ENCODE data around the gene C4BPA. TPM values are rescaled to one million over a fixed set of nuclear protein-coding genes. Genes with fewer than 3 reads are reported as not detected.

C4BPA gene
- total RNA-seq, 1 experiment from 2014 or later: 10.6 TPM

GRCh38 chr1:207151920-207152319 is 47.9 kb downstream of the C4BPA start:
- no peak overlapping the region for H3K4me3 ChIP-seq (ENCODE audit: low read depth, low read length)
- H3K4me1 Mint-ChIP-seq (ENCODE audit: low read depth, unreplicated experiment): no peaks in the 10 kb centered on the region
- no peak for TF ChIP-seq CTCF (IDR thresholded peaks at IDR 0.05; ENCODE audit: insufficient read depth in 1 of 2, low read depth in 1 of 2, low read length in 1 of 2, severe bottlenecking in 1 of 2, unreplicated experiment in 1 of 2)
- H3K4me1 ChIP-seq: no peaks in the 10 kb centered on the region
- H3K9me3 Mint-ChIP-seq (ENCODE audit: unreplicated experiment): no peaks in the 10 kb centered on the region
- no peaks in the 10 kb centered on the region for H3K36me3 Mint-ChIP-seq (ENCODE audit: insufficient read depth, unreplicated experiment)
- no peak overlapping the region for H3K27ac Mint-ChIP-seq (ENCODE audit: unreplicated experiment)
- H3K27me3 Mint-ChIP-seq (ENCODE audit: insufficient read depth, unreplicated experiment): no peaks in the 10 kb centered on the region
- ChIA-PET CTCF (no interaction called here), POLR2A (no interaction called here)
- no peak for DNase-seq
- no peaks in the 10 kb centered on the region for H3K27me3 ChIP-seq (replicated peaks; ENCODE audit: control insufficient read depth, insufficient read depth, low read length)
- intact Hi-C loops (cut with micrococcal nuclease; ENCODE audit: unreplicated experiment): no loop called here
- BruUV-seq (replicated peaks): no TSS peak
- no peaks in the 10 kb centered on the region for H3K36me3 ChIP-seq (ENCODE audit: control insufficient read depth, insufficient read depth, low read length)
- H3K9me3 ChIP-seq: peaks cover 3% of the 10 kb centered on the region; the same call in 1 of the 2 replicates
- H3K4me3 Mint-ChIP-seq (ENCODE audit: unreplicated experiment): no peak overlapping the region

GRCh38 chr1:207152792-207153468 is 48.9 kb downstream of the C4BPA start:
- Histone ChIP-seq H3K9me3 (peaks cover 3% of the 10 kb centered on the region; the same call in 1 of the 2 replicates), H3K4me1 (no peaks in the 10 kb centered on the region), H3K4me3 (ENCODE audit: low read depth, low read length) (no peak overlapping the region), H3K27me3 (replicated peaks; ENCODE audit: control insufficient read depth, insufficient read depth, low read length) (no peaks in the 10 kb centered on the region), H3K36me3 (ENCODE audit: control insufficient read depth, insufficient read depth, low read length) (no peaks in the 10 kb centered on the region)
- Mint-ChIP-seq H3K36me3 (ENCODE audit: insufficient read depth, unreplicated experiment) (no peaks in the 10 kb centered on the region), H3K4me1 (ENCODE audit: low read depth, unreplicated experiment) (no peaks in the 10 kb centered on the region), H3K4me3 (ENCODE audit: unreplicated experiment) (no peak overlapping the region), H3K9me3 (ENCODE audit: unreplicated experiment) (no peaks in the 10 kb centered on the region), H3K27me3 (ENCODE audit: insufficient read depth, unreplicated experiment) (no peaks in the 10 kb centered on the region), H3K27ac (ENCODE audit: unreplicated experiment) (no peak overlapping the region)
- ChIA-PET POLR2A (no interaction called here), CTCF (no interaction called here)
- no TSS peak for BruUV-seq (replicated peaks)
- intact Hi-C loops (cut with micrococcal nuclease; ENCODE audit: unreplicated experiment): no loop called here
- DNase-seq: no peak
- TF ChIP-seq CTCF (IDR thresholded peaks at IDR 0.05; ENCODE audit: insufficient read depth in 1 of 2, low read depth in 1 of 2, low read length in 1 of 2, severe bottlenecking in 1 of 2, unreplicated experiment in 1 of 2): no peak

GRCh38 chr1:207155028-207155427 is 51.0 kb downstream of the C4BPA start:
- ChIA-PET CTCF (no interaction called here), POLR2A (no interaction called here)
- Mint-ChIP-seq H3K36me3 (ENCODE audit: insufficient read depth, unreplicated experiment) (no peaks in the 10 kb centered on the region), H3K9me3 (ENCODE audit: unreplicated experiment) (no peaks in the 10 kb centered on the region), H3K27ac (ENCODE audit: unreplicated experiment) (no peak overlapping the region), H3K4me3 (ENCODE audit: unreplicated experiment) (no peak overlapping the region), H3K27me3 (ENCODE audit: insufficient read depth, unreplicated experiment) (no peaks in the 10 kb centered on the region), H3K4me1 (ENCODE audit: low read depth, unreplicated experiment) (no peaks in the 10 kb centered on the region)
- BruUV-seq (replicated peaks): no TSS peak
- intact Hi-C loops (cut with micrococcal nuclease; ENCODE audit: unreplicated experiment): no loop called here
- no peak for DNase-seq
- Histone ChIP-seq H3K4me3 (ENCODE audit: low read depth, low read length) (no peak overlapping the region), H3K27me3 (replicated peaks; ENCODE audit: control insufficient read depth, insufficient read depth, low read length) (no peaks in the 10 kb centered on the region), H3K36me3 (ENCODE audit: control insufficient read depth, insufficient read depth, low read length) (no peaks in the 10 kb centered on the region), H3K4me1 (no peaks in the 10 kb centered on the region), H3K9me3 (peaks cover 3% of the 10 kb centered on the region; the same call in 1 of the 2 replicates)
- no peak for TF ChIP-seq CTCF (IDR thresholded peaks at IDR 0.05; ENCODE audit: insufficient read depth in 1 of 2, low read depth in 1 of 2, low read length in 1 of 2, severe bottlenecking in 1 of 2, unreplicated experiment in 1 of 2)
